K562 (cell line): ENCODE measurements around the gene UBE2I. TPM values are rescaled to one million over a fixed set of nuclear protein-coding genes. Genes with fewer than 3 reads are reported as not detected.

Source experiments
- ATAC-seq: fragments of 200-7000 bp; cut with Tn5 transposase; 3 replicates; pipeline ENCODE4 v1.9.1; 2020; ENCODE audit warnings: moderate library complexity
- BruUV-seq: library from RNA; stranded (reverse); fragments of 400-500 nt; replicated peaks from 2 replicates; lab custom pipeline; 2021; lab: Mats Ljungman, UMichigan
- CTCF ChIA-PET: fragments of 300-600 bp; formaldehyde crosslinking; extraction: SDS; loops from one replicate; lab custom pipeline; 2021; ENCODE audit warnings: low intra/inter-chr PET ratio; lab: Yijun Ruan, JAX
- POLR2A ChIA-PET: fragments of 300-600, 350-650 bp; sonication (Branson Sonifier 250); formaldehyde crosslinking; extraction: SDS; loops from one replicate; lab custom pipeline; 2021; ENCODE audit warnings: antibody characterized with exemption, inconsistent platforms; lab: Yijun Ruan, JAX
- DNase-seq, 4 experiments: peaks; one replicate each; pipeline versions ENCODE4 v3.0.0 to v3.0.0-alpha.2; 2011 to 2018; ENCODE audit warnings: low spot score in 3 of 4, mixed read lengths in 3 of 4; ENCODE audit errors: extremely low read depth in 1 of 4
- FAIRE-seq: peaks from 2 replicates; lab custom pipeline; 2011; peaks lifted over from hg19 to GRCh38; lab: Jason Lieb, UNC
- H2AFZ ChIP-seq: 2 replicates; pipeline ENCODE4 v1.6.0; 2011; ENCODE audit warnings: low read depth, low read length, control low read depth, inconsistent platforms
- H3K27ac ChIP-seq: fragments of 200-600 bp; 3 replicates; pipeline ENCODE4 v1.8.0; 2011; ENCODE audit warnings: low read depth, mild to moderate bottlenecking, control low read depth, inconsistent platforms, low read length, moderate library complexity, mixed read lengths; ENCODE audit errors: extremely low read depth
- H3K27me3 ChIP-seq, 2 experiments: fragments of 300-600 bp in 1 of 2; 2 replicates in 1 of 2; 3 replicates in 1 of 2; pipeline versions ENCODE4 v1.6.0 to v1.8.0; 2011; ENCODE audit warnings: inconsistent platforms in 2 of 2, low read length in 2 of 2, mild to moderate bottlenecking in 1 of 2, mixed read lengths in 1 of 2, moderate library complexity in 1 of 2; ENCODE audit not compliant: control insufficient read depth in 2 of 2, insufficient read depth in 2 of 2
- H3K36me3 ChIP-seq: fragments of 300-600 bp; 3 replicates; pipeline ENCODE4 v1.8.0; 2011; ENCODE audit warnings: mild to moderate bottlenecking, low read length, inconsistent platforms; ENCODE audit not compliant: control insufficient read depth, insufficient read depth
- H3K4me1 ChIP-seq, 2 experiments: fragments of 200-600 bp in 1 of 2; replicated peaks in 1 of 2; 2 replicates in 1 of 2; 3 replicates in 1 of 2; pipeline versions ENCODE4 v1.5.1 to v1.8.0; 2011; ENCODE audit warnings: inconsistent platforms in 2 of 2, low read length in 2 of 2, mild to moderate bottlenecking in 1 of 2, mixed read lengths in 1 of 2, moderate library complexity in 1 of 2; ENCODE audit not compliant: control insufficient read depth in 2 of 2, insufficient read depth in 2 of 2
- H3K4me2 ChIP-seq: 2 replicates; pipeline ENCODE4 v1.6.1; 2011; ENCODE audit warnings: low read length, control low read depth, inconsistent platforms, mixed read lengths; ENCODE audit not compliant: insufficient read depth
- H3K4me3 ChIP-seq: fragments of 200-600 bp; sonication (generic), shearing (Covaris generic); 2 replicates; pipeline ENCODE4 v1.5.1; 2016; ENCODE audit warnings: control low read depth, inconsistent platforms
- H3K79me2 ChIP-seq: fragments of 200-600 bp; 3 replicates; pipeline ENCODE4 v1.8.0; 2011; ENCODE audit warnings: low read length, inconsistent platforms; ENCODE audit not compliant: control insufficient read depth, insufficient read depth
- H3K9ac ChIP-seq, 2 experiments: 2 replicates each; pipeline versions ENCODE4 v1.6.0 to v1.6.1; 2011; ENCODE audit warnings: low read depth in 2 of 2, low read length in 2 of 2, control low read depth in 1 of 2, inconsistent platforms in 1 of 2, mild to moderate bottlenecking in 1 of 2, mixed read lengths in 1 of 2; ENCODE audit not compliant: insufficient read depth in 1 of 2
- H3K9me1 ChIP-seq: one replicate; pipeline ENCODE4 v1.6.0; 2011; ENCODE audit warnings: inconsistent platforms, mild to moderate bottlenecking, low read length, moderate library complexity; ENCODE audit not compliant: control insufficient read depth, insufficient read depth
- H3K9me3 ChIP-seq: replicated peaks from 2 replicates; pipeline ENCODE4 v1.5.1; 2011; ENCODE audit warnings: low read depth, low read length, inconsistent platforms; ENCODE audit not compliant: control insufficient read depth, insufficient read depth
- H4K20me1 ChIP-seq: replicated peaks from 2 replicates; pipeline ENCODE4 v1.6.1; 2011; ENCODE audit warnings: low read length, inconsistent platforms, mixed read lengths; ENCODE audit not compliant: control insufficient read depth, insufficient read depth
- FOXM1 ChIP-seq, 2 experiments: fragments of 450-650 bp in 1 of 2; sonication (generic) in 1 of 2; formaldehyde crosslinking in 1 of 2; IDR thresholded peaks; 2 replicates each; pipeline versions ENCODE4 v1.6.1 to v1.9.0; 2017 to 2022; ENCODE audit warnings: low read depth in 2 of 2, mild to moderate bottlenecking in 2 of 2, missing genetic modification reagents in 1 of 2, moderate library complexity in 1 of 2
- GTF2E2 ChIP-seq: fragments of 200-800 bp; sonication (Bioruptor generic); IDR thresholded peaks from 2 replicates; pipeline ENCODE4 v1.6.1; 2016; ENCODE audit warnings: missing genetic modification characterization, missing compliant biosample characterization
- GTF2F1 ChIP-seq: IDR thresholded peaks from 2 replicates; pipeline ENCODE4 v1.6.1; 2011; ENCODE audit warnings: low read depth, low read length, improper control_type of control experiment
- RREB1 ChIP-seq: fragments of 250-450 bp; sonication (Bioruptor Pico); IDR thresholded peaks from 2 replicates; pipeline ENCODE4 v1.4.0; 2020
- SMARCA4 ChIP-seq: fragments of 450-650 bp; IDR thresholded peaks from 2 replicates; pipeline ENCODE4 v1.6.1; 2016
- ZNF449 ChIP-seq: fragments of 250-450 bp; sonication (Bioruptor Pico); IDR thresholded peaks from 2 replicates; pipeline ENCODE4 v1.8.0; 2022; ENCODE audit warnings: moderate library complexity, mild to moderate bottlenecking, inconsistent platforms
- WGBS: fragments of 100-300 bp; shearing (Covaris generic); methylation state at CpG from one replicate; pipeline ENCODE4 v1.1.6; 2016; ENCODE audit warnings: low coverage, mixed read lengths; ENCODE audit not compliant: insufficient coverage; ENCODE audit errors: missing lambda C conversion rate; 5-methylcytosine and 5-hydroxymethylcytosine counted together
- in situ Hi-C: fragments of 300-500 bp; cut with MboI; formaldehyde crosslinking; loops from 4 replicates; pipeline ENCODE4 v1.15.0; 2018; ENCODE audit warnings: inconsistent platforms, mixed read lengths
- intact Hi-C: fragments of 100-400 bp; cut with micrococcal nuclease; formaldehyde crosslinking; loops from 2 replicates; pipeline ENCODE4 v1.14.2; 2022
- polyA plus RNA-seq, 8 experiments: library from polyadenylated mRNA; depleted of rRNA in 4 of 8; stranded (reverse) in 5 of 8; unstranded in 3 of 8; fragments of >200 nt; fragmentation: Nextera tagmentation in 2 of 8; fragmentation: Illumina TruSeq in 1 of 8; extraction: Ambion mirVana in 2 of 8; extraction: Trizol in 1 of 8; gene quantifications; 2 replicates each; pipeline versions ENCODE4 v1.2.1 to v1.2.3, GENCODE V29; 2011 to 2014; ENCODE audit warnings: inconsistent platforms in 1 of 8, missing spikeins in 1 of 8
- total RNA-seq, 7 experiments: library from RNA; depleted of rRNA in 6 of 7; stranded (reverse); fragments of >200 nt in 6 of 7; fragmentation: Illumina TruSeq in 2 of 7; extraction: Trizol in 2 of 7; gene quantifications; 2 replicates each; pipeline versions ENCODE4 v1.2.1 to v1.2.3, GENCODE V29; 2011 to 2021; ENCODE audit warnings: low replicate concordance in 1 of 7

The UBE2I gene
- total and polyA plus RNA-seq, 9 of the 15 experiments (the other 6 are each of a cell fraction or from before 2014, with no cell fraction given): 36.6 to 254 (median 104) TPM

GRCh38 chr16:1293921-1294656 lies 15.3 kb upstream of the UBE2I start (continued):
- TF ChIP-seq RREB1 (peak; percentile 98), SMARCA4 (peak; percentile 25; the same call in 1 of the 2 replicates), GTF2E2 (tag) (peak; percentile 99)

GRCh38 chr16:1295465-1295864 lies 14.0 kb upstream of the UBE2I start:
- POLR2A ChIA-PET: interaction anchor here (1.4 kb wide), 1 partner anchor 9 kb away, joined by 6 read pairs; no protein-coding TSS in a partner anchor
- Histone ChIP-seq H3K9me1 (no peaks in the 10 kb centered on the region), H3K27me3 (no peaks in the 10 kb centered on the region), H2AFZ (no peak overlapping the region), H3K9ac (no peak overlapping the region), H3K79me2 (no peaks in the 10 kb centered on the region), H3K4me1 (peaks cover 32 to 45% of the 10 kb centered on the region in 2 experiments), H3K4me3 (no peak overlapping the region), H3K4me2 (no peak overlapping the region), H3K27ac (no peak overlapping the region), H3K36me3 (no peaks in the 10 kb centered on the region), H4K20me1 (no peaks in the 10 kb centered on the region), H3K9me3 (no peaks in the 10 kb centered on the region)
- no TSS peak for BruUV-seq
- no peak for TF ChIP-seq GTF2F1
- no peak for TF ChIP-seq FOXM1 (IDR thresholded peaks at IDR 0.05; ENCODE audit: low read depth)
- TF ChIP-seq FOXM1 (CRISPR knock-in tag; IDR thresholded peaks at IDR 0.05; ENCODE audit: low read depth): no peak
- no peak for TF ChIP-seq ZNF449 (CRISPR knock-in tag)
- FAIRE-seq (no peak), DNase-seq (no peak), ATAC-seq (no peak)
- in situ Hi-C loops (no loop called here), intact Hi-C loops (loop anchor here (10.0 kb wide), 1 partner anchor 49 kb away; no protein-coding TSS in a partner anchor)
- 59% methylated on average over 5 of the region's 5 CpGs for WGBS
- CTCF ChIA-PET: no interaction called here
